ENCODE measurements around the gene DLL4. TPM values are rescaled to one million over a fixed set of nuclear protein-coding genes. Genes with fewer than 3 reads are reported as not detected.
"Not testable (repeated sequence)": the region's sequence is repeated elsewhere in the genome, so short reads cannot be mapped to it uniquely, and the experiment has no call there.

The DLL4 gene
- total and polyA plus RNA-seq, 12 donors = 0.66 to 15.9 (median 3.9) TPM

- no peaks in the 10 kb centered on the region for H3K27me3 ChIP-seq
- intact Hi-C loops (cut with DNase I) = no loop called here
- H3K4me1 ChIP-seq (replicated peaks in 1 of 2) = no peaks in the 10 kb centered on the region
- TF ChIP-seq CTCF (IDR thresholded peaks at IDR 0.05) = no peak
- TF ChIP-seq POLR2A (IDR thresholded peaks at IDR 0.05) = no peak
- no peak overlapping the region for H3K27ac ChIP-seq
- 81 to 85% (median 81%) methylated on average over 22 of the region's 22 CpGs for WGBS, 4 donors
- no peak for DNase-seq
- no peaks in the 10 kb centered on the region for H3K9me3 ChIP-seq (replicated peaks in 1 of 3)
- no peak overlapping the region for H3K4me3 ChIP-seq
- no peaks in the 10 kb centered on the region for H3K36me3 ChIP-seq (replicated peaks in 1 of 2)
Measured at GRCh38 chr15:40959331-40960141, 30.4 kb downstream of the DLL4 start.

GRCh38 chr15:40960151-40960885, 31.2 kb downstream of the DLL4 start:
- no peaks in the 10 kb centered on the region for H3K36me3 ChIP-seq (replicated peaks in 1 of 2)
- H3K4me3 ChIP-seq = no peak overlapping the region
- no peaks in the 10 kb centered on the region for H3K9me3 ChIP-seq (replicated peaks in 1 of 3)
- WGBS, 4 donors = 90 to 96% (median 93%) methylated on average over 15 to 16 of the region's 16 CpGs
- H3K4me1 ChIP-seq (replicated peaks in 1 of 2) = no peaks in the 10 kb centered on the region
- intact Hi-C loops (cut with DNase I) = no loop called here
- H3K27me3 ChIP-seq = no peaks in the 10 kb centered on the region
- TF ChIP-seq CTCF (IDR thresholded peaks at IDR 0.05) (no peak), POLR2A (IDR thresholded peaks at IDR 0.05) (no peak)
- no peak overlapping the region for H3K27ac ChIP-seq
- no peak for DNase-seq

- Histone ChIP-seq H3K4me1 (replicated peaks in 1 of 2) (no peaks in the 10 kb centered on the region), H3K27me3 (no peaks in the 10 kb centered on the region), H3K9me3 (replicated peaks in 1 of 3) (no peaks in the 10 kb centered on the region), H3K4me3 (no peak overlapping the region), H3K36me3 (replicated peaks in 1 of 2) (no peaks in the 10 kb centered on the region), H3K27ac (no peak overlapping the region)
- 85 to 93% (median 86%) methylated on average over 6 to 11 of the region's 11 CpGs for WGBS, 4 donors
- DNase-seq = no peak
- intact Hi-C loops (cut with DNase I) = no loop called here
- TF ChIP-seq POLR2A (IDR thresholded peaks at IDR 0.05) = no peak
Measured at GRCh38 chr15:40960925-40961324, 31.8 kb downstream of the DLL4 start.

GRCh38 chr15:40961740-40962139, 32.6 kb downstream of the DLL4 start:
- H3K4me1 ChIP-seq (replicated peaks in 1 of 2); H3K36me3 ChIP-seq (replicated peaks in 1 of 2); H3K4me3 ChIP-seq; H3K27me3 ChIP-seq; H3K9me3 ChIP-seq (replicated peaks in 1 of 3); DNase-seq; H3K27ac ChIP-seq; intact Hi-C loops (cut with DNase I): not testable (repeated sequence)
- 72 to 94% (median 87%) methylated on average over 2 to 24 of the region's 25 CpGs for WGBS, 4 donors

GRCh38 chr15:40962317-40962716, 33.2 kb downstream of the DLL4 start:
- intact Hi-C loops (cut with DNase I) = not testable (repeated sequence)

More at GRCh38 chr15:40962317-40962716, 33.2 kb downstream of the DLL4 start:
- not testable (repeated sequence) for H3K4me1 ChIP-seq (replicated peaks in 1 of 2); H3K4me3 ChIP-seq; H3K9me3 ChIP-seq (replicated peaks in 1 of 3); DNase-seq; H3K27ac ChIP-seq; H3K27me3 ChIP-seq; H3K36me3 ChIP-seq (replicated peaks in 1 of 2)
- 92 to 96% (median 93%) methylated on average over 14 of the region's 14 CpGs for WGBS, 4 donors
